K562 (cell line): ENCODE data around the gene SHISAL2A. TPM values are rescaled to one million over a fixed set of nuclear protein-coding genes. Genes with fewer than 3 reads are reported as not detected.
A peak's percentile ranks its signal among the peaks of the same experiment; 100 is the strongest.

Experiments used
- ATAC-seq: fragments of 200-7000 bp; cut with Tn5 transposase; 3 replicates; pipeline ENCODE4 v1.9.1; 2020; ENCODE audit warnings: moderate library complexity
- BruUV-seq: library from RNA; stranded (reverse); fragments of 400-500 nt; replicated peaks from 2 replicates; lab custom pipeline; 2021; lab: Mats Ljungman, UMichigan
- CTCF ChIA-PET: fragments of 300-600 bp; formaldehyde crosslinking; extraction: SDS; loops from one replicate; lab custom pipeline; 2021; ENCODE audit warnings: low intra/inter-chr PET ratio; lab: Yijun Ruan, JAX
- POLR2A ChIA-PET: fragments of 300-600, 350-650 bp; sonication (Branson Sonifier 250); formaldehyde crosslinking; extraction: SDS; loops from one replicate; lab custom pipeline; 2021; ENCODE audit warnings: antibody characterized with exemption, inconsistent platforms; lab: Yijun Ruan, JAX
- DNase-seq, 4 experiments: peaks; one replicate each; pipeline versions ENCODE4 v3.0.0 to v3.0.0-alpha.2; 2011 to 2018; ENCODE audit warnings: low spot score in 3 of 4, mixed read lengths in 3 of 4; ENCODE audit errors: extremely low read depth in 1 of 4
- FAIRE-seq: peaks from 2 replicates; lab custom pipeline; 2011; peaks lifted over from hg19 to GRCh38; lab: Jason Lieb, UNC
- H2AFZ ChIP-seq: 2 replicates; pipeline ENCODE4 v1.6.0; 2011; ENCODE audit warnings: low read depth, low read length, control low read depth, inconsistent platforms
- H3K27ac ChIP-seq: fragments of 200-600 bp; 3 replicates; pipeline ENCODE4 v1.8.0; 2011; ENCODE audit warnings: low read depth, mild to moderate bottlenecking, control low read depth, inconsistent platforms, low read length, moderate library complexity, mixed read lengths; ENCODE audit errors: extremely low read depth
- H3K27me3 ChIP-seq, 2 experiments: fragments of 300-600 bp in 1 of 2; 2 replicates in 1 of 2; 3 replicates in 1 of 2; pipeline versions ENCODE4 v1.6.0 to v1.8.0; 2011; ENCODE audit warnings: inconsistent platforms in 2 of 2, low read length in 2 of 2, mild to moderate bottlenecking in 1 of 2, mixed read lengths in 1 of 2, moderate library complexity in 1 of 2; ENCODE audit not compliant: control insufficient read depth in 2 of 2, insufficient read depth in 2 of 2
- H3K36me3 ChIP-seq: fragments of 300-600 bp; 3 replicates; pipeline ENCODE4 v1.8.0; 2011; ENCODE audit warnings: mild to moderate bottlenecking, low read length, inconsistent platforms; ENCODE audit not compliant: control insufficient read depth, insufficient read depth
- H3K4me1 ChIP-seq, 2 experiments: fragments of 200-600 bp in 1 of 2; replicated peaks in 1 of 2; 2 replicates in 1 of 2; 3 replicates in 1 of 2; pipeline versions ENCODE4 v1.5.1 to v1.8.0; 2011; ENCODE audit warnings: inconsistent platforms in 2 of 2, low read length in 2 of 2, mild to moderate bottlenecking in 1 of 2, mixed read lengths in 1 of 2, moderate library complexity in 1 of 2; ENCODE audit not compliant: control insufficient read depth in 2 of 2, insufficient read depth in 2 of 2
- H3K4me2 ChIP-seq: 2 replicates; pipeline ENCODE4 v1.6.1; 2011; ENCODE audit warnings: low read length, control low read depth, inconsistent platforms, mixed read lengths; ENCODE audit not compliant: insufficient read depth
- H3K4me3 ChIP-seq: fragments of 200-600 bp; sonication (generic), shearing (Covaris generic); 2 replicates; pipeline ENCODE4 v1.5.1; 2016; ENCODE audit warnings: control low read depth, inconsistent platforms
- H3K79me2 ChIP-seq: fragments of 200-600 bp; 3 replicates; pipeline ENCODE4 v1.8.0; 2011; ENCODE audit warnings: low read length, inconsistent platforms; ENCODE audit not compliant: control insufficient read depth, insufficient read depth
- H3K9ac ChIP-seq, 2 experiments: 2 replicates each; pipeline versions ENCODE4 v1.6.0 to v1.6.1; 2011; ENCODE audit warnings: low read depth in 2 of 2, low read length in 2 of 2, control low read depth in 1 of 2, inconsistent platforms in 1 of 2, mild to moderate bottlenecking in 1 of 2, mixed read lengths in 1 of 2; ENCODE audit not compliant: insufficient read depth in 1 of 2
- H3K9me1 ChIP-seq: one replicate; pipeline ENCODE4 v1.6.0; 2011; ENCODE audit warnings: inconsistent platforms, mild to moderate bottlenecking, low read length, moderate library complexity; ENCODE audit not compliant: control insufficient read depth, insufficient read depth
- H3K9me3 ChIP-seq: replicated peaks from 2 replicates; pipeline ENCODE4 v1.5.1; 2011; ENCODE audit warnings: low read depth, low read length, inconsistent platforms; ENCODE audit not compliant: control insufficient read depth, insufficient read depth
- H4K20me1 ChIP-seq: replicated peaks from 2 replicates; pipeline ENCODE4 v1.6.1; 2011; ENCODE audit warnings: low read length, inconsistent platforms, mixed read lengths; ENCODE audit not compliant: control insufficient read depth, insufficient read depth
- ADNP ChIP-seq: fragments of 200-800 bp; sonication (Bioruptor generic); IDR thresholded peaks from 2 replicates; pipeline ENCODE4 v1.6.1; 2016; ENCODE audit warnings: missing genetic modification characterization, missing compliant biosample characterization
- ARNT ChIP-seq, 2 experiments: fragments of 450-650 bp; IDR thresholded peaks; 2 replicates each; pipeline ENCODE4 v1.6.1; 2016; ENCODE audit warnings: mild to moderate bottlenecking in 1 of 2
- CC2D1A ChIP-seq: fragments of 450-650 bp; IDR thresholded peaks from 2 replicates; pipeline ENCODE4 v1.6.1; 2017; ENCODE audit warnings: mild to moderate bottlenecking
- CTBP1 ChIP-seq: fragments of 450-650 bp; IDR thresholded peaks from 2 replicates; pipeline ENCODE4 v1.6.1; 2016; ENCODE audit warnings: borderline replicate concordance
- RFX1 ChIP-seq: fragments of 450-650 bp; IDR thresholded peaks from 2 replicates; pipeline ENCODE4 v1.6.1; 2016; ENCODE audit warnings: mild to moderate bottlenecking, moderate library complexity
- SRSF9 ChIP-seq: fragments of 200-400 bp; formaldehyde crosslinking; IDR thresholded peaks from 2 replicates; pipeline ENCODE4 v1.6.1; 2017; ENCODE audit warnings: low read depth, low read length, borderline replicate concordance
- TCF15 ChIP-seq: fragments of 250-450 bp; sonication (Bioruptor Pico); IDR thresholded peaks from 2 replicates; pipeline ENCODE4 v1.8.0; 2022; ENCODE audit warnings: moderate library complexity, mild to moderate bottlenecking, inconsistent platforms
- WGBS: fragments of 100-300 bp; shearing (Covaris generic); methylation state at CpG from one replicate; pipeline ENCODE4 v1.1.6; 2016; ENCODE audit warnings: low coverage, mixed read lengths; ENCODE audit not compliant: insufficient coverage; ENCODE audit errors: missing lambda C conversion rate; 5-methylcytosine and 5-hydroxymethylcytosine counted together
- in situ Hi-C: fragments of 300-500 bp; cut with MboI; formaldehyde crosslinking; loops from 4 replicates; pipeline ENCODE4 v1.15.0; 2018; ENCODE audit warnings: inconsistent platforms, mixed read lengths
- intact Hi-C: fragments of 100-400 bp; cut with micrococcal nuclease; formaldehyde crosslinking; loops from 2 replicates; pipeline ENCODE4 v1.14.2; 2022
- polyA plus RNA-seq, 8 experiments: library from polyadenylated mRNA; depleted of rRNA in 4 of 8; stranded (reverse) in 5 of 8; unstranded in 3 of 8; fragments of >200 nt; fragmentation: Nextera tagmentation in 2 of 8; fragmentation: Illumina TruSeq in 1 of 8; extraction: Ambion mirVana in 2 of 8; extraction: Trizol in 1 of 8; gene quantifications; 2 replicates each; pipeline versions ENCODE4 v1.2.1 to v1.2.3, GENCODE V29; 2011 to 2014; ENCODE audit warnings: inconsistent platforms in 1 of 8, missing spikeins in 1 of 8
- total RNA-seq, 7 experiments: library from RNA; depleted of rRNA in 6 of 7; stranded (reverse); fragments of >200 nt in 6 of 7; fragmentation: Illumina TruSeq in 2 of 7; extraction: Trizol in 2 of 7; gene quantifications; 2 replicates each; pipeline versions ENCODE4 v1.2.1 to v1.2.3, GENCODE V29; 2011 to 2021; ENCODE audit warnings: low replicate concordance in 1 of 7

SHISAL2A gene
- total and polyA plus RNA-seq, 9 of the 15 experiments (the other 6 are each of a cell fraction or from before 2014, with no cell fraction given) = 0.11 TPM; not detected in 8

GRCh38 chr1:52629325-52629643 is 3.7 kb upstream of the SHISAL2A start:
- in situ Hi-C loops (no loop called here), intact Hi-C loops (no loop called here)
- H3K4me3 ChIP-seq = no peak overlapping the region
- TF ChIP-seq SRSF9 (no peak), RFX1 (peak; percentile 9; the same call in 1 of the 2 replicates), CTBP1 (peak; percentile 36; the same call in 1 of the 2 replicates)
- H3K4me1 ChIP-seq = peaks cover 8 to 17% of the 10 kb centered on the region in 2 experiments; a peak in 4 of 5 replicates
- 54% methylated on average over 7 of the region's 7 CpGs for WGBS
- CTCF ChIA-PET = interaction anchor here (0.6 kb wide), 1 partner anchor 12 kb away, joined by 3 read pairs; no protein-coding TSS in a partner anchor
- no peaks in the 10 kb centered on the region for H3K79me2 ChIP-seq
- no TSS peak for BruUV-seq
- H3K9me3 ChIP-seq = no peaks in the 10 kb centered on the region
- peak overlapping the region; percentile 27; the same call in 1 of the 2 replicates for H3K4me2 ChIP-seq
- no peaks in the 10 kb centered on the region for H3K9me1 ChIP-seq
- no peaks in the 10 kb centered on the region for H3K27me3 ChIP-seq
- no peak for FAIRE-seq
- no peaks in the 10 kb centered on the region for H3K36me3 ChIP-seq
- peak; percentile 51 for ATAC-seq
- H2AFZ ChIP-seq = peak overlapping the region; percentile 66
- H3K27ac ChIP-seq = no peak overlapping the region
- POLR2A ChIA-PET = interaction anchor here (0.6 to 1.4 kb wide), 2 partner anchors 17 to 20 kb away, joined by 3 to 4 read pairs; no protein-coding TSS in a partner anchor
- no peak for DNase-seq
- no peaks in the 10 kb centered on the region for H4K20me1 ChIP-seq
- H3K9ac ChIP-seq = peak overlapping the region in 1 of 2 experiments; percentile 59; a peak in 2 of 4 replicates

GRCh38 chr1:52629667-52630066 is 3.3 kb upstream of the SHISAL2A start:
- CTCF ChIA-PET = no interaction called here
- intact Hi-C loops = no loop called here
- H3K9ac ChIP-seq = no peak overlapping the region; a peak in 1 of 4 replicates
- no peaks in the 10 kb centered on the region for H3K9me1 ChIP-seq
- no peaks in the 10 kb centered on the region for H3K9me3 ChIP-seq
- no peak overlapping the region for H3K27ac ChIP-seq
- in situ Hi-C loops = no loop called here
- peak overlapping the region; percentile 66 for H2AFZ ChIP-seq
- no peak overlapping the region for H3K4me3 ChIP-seq
- POLR2A ChIA-PET = interaction anchor here (1.4 kb wide), 1 partner anchor 19 kb away, joined by 3 read pairs; no protein-coding TSS in a partner anchor
- no peak for DNase-seq
- ATAC-seq = no peak
- H3K4me1 ChIP-seq = peaks cover 8 to 17% of the 10 kb centered on the region in 2 experiments; a peak in 4 of 5 replicates
- H3K36me3 ChIP-seq = no peaks in the 10 kb centered on the region
- no peak for FAIRE-seq
- H4K20me1 ChIP-seq = no peaks in the 10 kb centered on the region
- H3K4me2 ChIP-seq = peak overlapping the region; percentile 27; the same call in 1 of the 2 replicates
- WGBS = 37% methylated on average over 2 of the region's 2 CpGs
- no peaks in the 10 kb centered on the region for H3K79me2 ChIP-seq
- no TSS peak for BruUV-seq
- H3K27me3 ChIP-seq = no peaks in the 10 kb centered on the region
- 0 out of 2 replicates have a peak, but pooled peaks have one; percentile 26 for TF ChIP-seq CC2D1A
- peak; percentile 94 for TF ChIP-seq ADNP (tag)
- peak in 1 of 2 experiments; percentile 45; a peak in 1 of 4 replicates for TF ChIP-seq ARNT (IDR thresholded peaks at IDR 0.05)
- TF ChIP-seq TCF15 = no peak
